H1 (cell line): ENCODE results near the gene ZNF829. TPM values are rescaled to one million over a fixed set of nuclear protein-coding genes. Genes with fewer than 3 reads are reported as not detected.
A peak's percentile ranks its signal among the peaks of the same experiment; 100 is the strongest.

Experiments used
- CTCF ChIA-PET: fragments of 300-600 bp; sonication (Branson Sonifier 250); formaldehyde crosslinking; loops from one replicate; lab custom pipeline; 2021; ENCODE audit not compliant: partially characterized antibody; lab: Charles Lee
- POLR2A ChIA-PET: fragments of 300-600 bp; sonication (Branson Sonifier 250); formaldehyde crosslinking; loops from one replicate; lab custom pipeline; 2021; ENCODE audit warnings: inconsistent platforms; ENCODE audit not compliant: partially characterized antibody; lab: Charles Lee
- DNase-seq, 2 experiments: peaks; one replicate each; pipeline versions ENCODE4 v3.0.0 to v3.0.0-alpha.2; 2010 to 2022; ENCODE audit warnings: low spot score in 2 of 2, low read depth in 1 of 2, mixed read lengths in 1 of 2
- FAIRE-seq: peaks from 2 replicates; lab custom pipeline; 2011; peaks lifted over from hg19 to GRCh38; lab: Jason Lieb, UNC
- H2AFZ ChIP-seq: 2 replicates; pipeline ENCODE4 v1.8.1; 2012; ENCODE audit warnings: low read length, inconsistent platforms
- H2AK5ac ChIP-seq: 2 replicates; pipeline ENCODE4 v1.6.1; 2013; ENCODE audit warnings: low read depth, low read length
- H2BK120ac ChIP-seq: replicated peaks from 2 replicates; pipeline ENCODE3; 2013; ENCODE audit warnings: low read depth, low read length, inconsistent platforms
- H2BK12ac ChIP-seq: 2 replicates; pipeline ENCODE4 v1.6.1; 2013; ENCODE audit warnings: low read depth, low read length
- H2BK15ac ChIP-seq: 2 replicates; pipeline ENCODE4 v1.6.1; 2013; ENCODE audit warnings: low read length
- H2BK20ac ChIP-seq: 2 replicates; pipeline ENCODE4 v1.6.1; 2013; ENCODE audit warnings: low read length
- H2BK5ac ChIP-seq: 2 replicates; pipeline ENCODE4 v1.6.1; 2013; ENCODE audit warnings: low read depth, low read length
- H3K14ac ChIP-seq: 2 replicates; pipeline ENCODE4 v1.6.1; 2013; ENCODE audit warnings: inconsistent platforms; ENCODE audit not compliant: insufficient read length
- H3K18ac ChIP-seq: 2 replicates; pipeline ENCODE4 v1.6.1; 2013; ENCODE audit warnings: low read length; ENCODE audit errors: extremely low read depth
- H3K23ac ChIP-seq: 2 replicates; pipeline ENCODE4 v1.6.1; 2013; ENCODE audit warnings: inconsistent platforms; ENCODE audit not compliant: insufficient read length
- H3K23me2 ChIP-seq: 2 replicates; pipeline ENCODE4 v1.6.1; 2013; ENCODE audit warnings: low read depth, low read length
- H3K27ac ChIP-seq: 2 replicates; pipeline ENCODE4 v1.6.1; 2011; ENCODE audit warnings: low read depth, low read length, inconsistent platforms
- H3K27me3 ChIP-seq, 4 experiments: replicated peaks in 1 of 4; 1 replicate in 1 of 4; 2 replicates in 3 of 4; pipeline versions ENCODE4 v1.6.1 to v1.8.1; 2011 to 2013; ENCODE audit warnings: low read length in 3 of 4, mild to moderate bottlenecking in 3 of 4, inconsistent platforms in 2 of 4, mixed read lengths in 2 of 4, moderate library complexity in 1 of 4; ENCODE audit not compliant: control insufficient read depth in 3 of 4, insufficient read depth in 3 of 4; ENCODE audit errors: extremely low read depth in 1 of 4
- H3K36me3 ChIP-seq, 4 experiments: 2 replicates each; pipeline versions ENCODE4 v1.6.1 to v1.8.1; 2011 to 2013; ENCODE audit warnings: mild to moderate bottlenecking in 4 of 4, low read length in 3 of 4, moderate library complexity in 2 of 4, control low read depth in 1 of 4, inconsistent platforms in 1 of 4; ENCODE audit not compliant: insufficient read depth in 4 of 4, control insufficient read depth in 2 of 4
- H3K4ac ChIP-seq: replicated peaks from 2 replicates; pipeline ENCODE3; 2013; ENCODE audit warnings: low read length, low read depth, mixed read lengths, inconsistent platforms; ENCODE audit not compliant: insufficient read length
- H3K4me1 ChIP-seq, 4 experiments: replicated peaks in 1 of 4; 1 replicate in 1 of 4; 2 replicates in 3 of 4; pipeline versions ENCODE4 v1.6.1 to v1.8.1; 2011 to 2013; ENCODE audit warnings: low read length in 3 of 4, inconsistent platforms in 2 of 4, mixed read lengths in 1 of 4; ENCODE audit not compliant: insufficient read depth in 4 of 4, control insufficient read depth in 3 of 4
- H3K4me2 ChIP-seq, 2 experiments: 2 replicates each; pipeline versions ENCODE4 v1.6.1 to v1.8.1; 2011 to 2013; ENCODE audit warnings: low read depth in 2 of 2, low read length in 2 of 2, control low read depth in 1 of 2, inconsistent platforms in 1 of 2, mild to moderate bottlenecking in 1 of 2; ENCODE audit not compliant: insufficient read depth in 1 of 2
- H3K4me3 ChIP-seq, 4 experiments: fragments of 200-600, 300-600 bp in 1 of 4; sonication (generic), shearing (Covaris generic), sonication (Bioruptor Twin) in 1 of 4; 2 replicates each; pipeline versions ENCODE4 v1.5.1 to v1.8.1; 2011 to 2016; ENCODE audit warnings: low read length in 4 of 4, low read depth in 3 of 4, control low read depth in 2 of 4, inconsistent platforms in 2 of 4, mild to moderate bottlenecking in 2 of 4, mixed read lengths in 1 of 4, moderate library complexity in 1 of 4; ENCODE audit not compliant: insufficient read depth in 2 of 4; ENCODE audit errors: extremely low read depth in 1 of 4
- H3K56ac ChIP-seq: replicated peaks from 2 replicates; pipeline ENCODE3; 2013; ENCODE audit warnings: low read depth, mild to moderate bottlenecking, mixed read lengths, low read length, inconsistent platforms; ENCODE audit not compliant: insufficient read length
- H3K79me1 ChIP-seq: 2 replicates; pipeline ENCODE4 v1.6.1; 2013; ENCODE audit warnings: low read depth, low read length, control low read depth
- H3K79me2 ChIP-seq, 2 experiments: 2 replicates each; pipeline versions ENCODE4 v1.6.1 to v1.8.1; 2012 to 2013; ENCODE audit warnings: low read length in 2 of 2, mild to moderate bottlenecking in 2 of 2, inconsistent platforms in 1 of 2; ENCODE audit not compliant: insufficient read depth in 2 of 2, control insufficient read depth in 1 of 2
- H3K9ac ChIP-seq, 4 experiments: replicated peaks in 1 of 4; 1 replicate in 1 of 4; 2 replicates in 3 of 4; pipeline versions ENCODE4 v1.6.1 to v1.8.1; 2011 to 2013; ENCODE audit warnings: low read depth in 3 of 4, low read length in 3 of 4, control low read depth in 2 of 4, mild to moderate bottlenecking in 2 of 4, moderate library complexity in 2 of 4, inconsistent platforms in 1 of 4; ENCODE audit errors: extremely low read depth in 1 of 4
- H3K9me3 ChIP-seq, 2 experiments: 2 replicates each; pipeline versions ENCODE4 v1.6.1 to v1.8.1; 2012 to 2013; ENCODE audit warnings: mild to moderate bottlenecking in 2 of 2, moderate library complexity in 2 of 2, control low read depth in 1 of 2, inconsistent platforms in 1 of 2, low read depth in 1 of 2, low read length in 1 of 2, mixed read lengths in 1 of 2; ENCODE audit not compliant: insufficient read depth in 2 of 2
- H4K20me1 ChIP-seq, 2 experiments: replicated peaks in 1 of 2; 2 replicates each; pipeline versions ENCODE3 to v1.8.1; 2011 to 2013; ENCODE audit warnings: inconsistent platforms in 2 of 2, low read length in 2 of 2, mild to moderate bottlenecking in 1 of 2; ENCODE audit not compliant: insufficient read depth in 2 of 2, control insufficient read depth in 1 of 2
- H4K5ac ChIP-seq: 2 replicates; pipeline ENCODE4 v1.6.1; 2013; ENCODE audit warnings: low read length, low read depth, mixed read lengths, inconsistent platforms; ENCODE audit not compliant: insufficient read length
- H4K8ac ChIP-seq: 2 replicates; pipeline ENCODE4 v1.8.0; 2013; ENCODE audit warnings: mild to moderate bottlenecking, moderate library complexity, low read length, inconsistent platforms; ENCODE audit not compliant: insufficient read depth; ENCODE audit errors: extremely low read depth
- H4K91ac ChIP-seq: replicated peaks from 2 replicates; pipeline ENCODE3; 2013; ENCODE audit warnings: low read length, mixed read lengths, inconsistent platforms; ENCODE audit not compliant: insufficient read length
- ATF3 ChIP-seq: IDR thresholded peaks from 2 replicates; pipeline ENCODE4 v1.6.1; 2011; ENCODE audit warnings: low read depth, mild to moderate bottlenecking, low read length; ENCODE audit not compliant: insufficient read depth
- CBX8 ChIP-seq: fragments of 300-800, 300-1000 bp; sonication (generic); IDR thresholded peaks from 2 replicates; pipeline ENCODE4 v1.7.1; 2016; ENCODE audit warnings: low read depth, low read length, borderline replicate concordance
- CEBPB ChIP-seq: IDR thresholded peaks from 2 replicates; pipeline ENCODE4 v1.6.1; 2012; ENCODE audit warnings: low read depth, low read length
- JUN ChIP-seq: IDR thresholded peaks from 2 replicates; pipeline ENCODE4 v1.6.1; 2011; ENCODE audit warnings: low read depth, mild to moderate bottlenecking, improper control_type of control experiment, low read length
- PHF8 ChIP-seq: fragments of 200-600 bp; sonication (generic); conservative IDR thresholded peaks from 2 replicates; pipeline ENCODE4 v1.7.1; 2012; ENCODE audit warnings: low read depth, mild to moderate bottlenecking, inconsistent platforms, low read length, moderate library complexity
- RBBP5 ChIP-seq: IDR thresholded peaks from 2 replicates; pipeline ENCODE4 v1.7.1; 2012; ENCODE audit warnings: low read depth, mild to moderate bottlenecking, inconsistent platforms, low read length, moderate library complexity, borderline replicate concordance
- SUZ12 ChIP-seq: fragments of 200-600 bp; sonication (generic); IDR thresholded peaks from 2 replicates; pipeline ENCODE4 v1.6.1; 2012; ENCODE audit warnings: mild to moderate bottlenecking, inconsistent platforms, low read length, moderate library complexity, mixed read lengths
- WGBS, 2 experiments: shearing (Covaris generic) in 1 of 2; methylation state at CpG; one replicate each; pipeline versions ENCODE4 v1.1.6 to v1.1.7; 2013 to 2015; ENCODE audit warnings: low lambda C conversion rate in 2 of 2, mixed read lengths in 2 of 2, inconsistent platforms in 1 of 2, low coverage in 1 of 2, missing lambda C conversion rate in 1 of 2; ENCODE audit not compliant: insufficient replicate concordance in 2 of 2, insufficient coverage in 1 of 2, insufficient read length in 1 of 2; ENCODE audit errors: extremely low coverage in 1 of 2, missing lambda C conversion rate in 1 of 2; 5-methylcytosine and 5-hydroxymethylcytosine counted together
- polyA plus RNA-seq, 7 experiments: library from polyadenylated mRNA; depleted of rRNA in 3 of 7; stranded (reverse) in 5 of 7; unstranded in 2 of 7; fragments of >200 nt in 5 of 7; fragments of 200-250 nt in 2 of 7; gene quantifications; 1 replicate in 5 of 7; 2 replicates in 1 of 7; 4 replicates in 1 of 7; pipeline versions ENCODE4 v1.2.1 to v1.2.3, GENCODE V29; 2011 to 2013; ENCODE audit warnings: missing spikeins in 2 of 7, mixed read lengths in 2 of 7
- total RNA-seq: library from RNA; stranded (reverse); fragmentation: NEBNext Ultra II Directional; extraction: Animal tissue kit (Norgen Biotek cat#: 25700); gene quantifications from 2 replicates; pipeline ENCODE4 v1.2.1, GENCODE V29; 2021
- TF ChIP-seq, protein P1 (sequence below): IDR thresholded peaks from 2 replicates; pipeline ENCODE4 v1.6.1; 2011; ENCODE audit warnings: low read length, improper control_type of control experiment

The ZNF829 gene
- total and polyA plus RNA-seq, 2 of the 8 experiments (the other 6 are each of a cell fraction or from before 2014, with no cell fraction given) = 1.3 to 3.3 TPM

DNA sequence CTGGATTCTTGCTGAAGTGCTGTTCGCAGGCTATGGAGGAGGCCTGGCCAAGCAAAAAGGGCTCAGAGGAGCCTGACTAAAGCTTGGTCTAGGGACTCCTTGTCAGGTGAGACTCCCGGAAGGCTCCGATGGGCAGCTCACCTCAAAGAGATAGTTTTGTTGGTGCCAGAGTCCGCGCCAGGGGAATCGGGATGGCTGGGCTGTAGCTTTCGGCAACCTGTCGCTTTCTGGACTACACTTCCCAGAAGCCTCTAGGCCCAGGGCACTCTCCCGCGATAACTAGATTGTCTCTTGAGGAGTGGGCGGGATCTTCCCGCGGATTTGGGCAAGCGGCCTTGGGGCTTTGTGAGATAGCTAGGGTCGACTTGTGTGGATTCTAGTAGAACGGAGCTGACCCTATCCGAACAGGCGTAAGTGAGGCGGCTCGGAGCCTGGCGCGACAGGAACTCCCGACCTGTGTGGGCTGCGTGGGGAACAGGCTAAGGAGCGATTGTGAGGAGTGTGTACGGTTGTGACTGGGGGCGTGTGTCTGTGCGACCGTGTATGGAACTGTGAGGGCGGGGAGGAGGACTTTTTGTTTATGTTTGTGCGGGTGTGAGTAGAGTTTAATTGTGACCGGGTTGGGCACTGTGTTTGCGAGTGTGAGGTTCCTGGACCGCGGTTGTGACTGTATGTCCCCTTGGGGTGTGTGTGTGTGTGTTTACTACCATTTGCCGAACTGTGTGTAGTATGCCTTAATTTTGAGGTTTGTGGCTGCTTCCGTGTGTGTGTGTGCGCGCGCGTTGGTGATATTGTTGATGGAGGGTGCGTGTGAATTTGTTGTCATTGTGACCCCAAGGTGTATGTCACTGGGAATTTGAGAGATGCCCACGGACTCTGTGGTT lies 65.3 kb downstream of the ZNF829 start, which contains the start of gene ZNF345:
Gene ZNF345 (plus strand): TSS at position 318 of the 884 bp plus-strand sequence. CDS start 25,955 bp downstream, outside the sequence.
- peak within 1 kb of the TSS; percentile 89 to 99 (median 96) for H3K4me3 ChIP-seq
- H3K4ac ChIP-seq = no peak within 1 kb of the TSS
- H2BK120ac ChIP-seq = no peak within 1 kb of the TSS
- H3K18ac ChIP-seq = peak within 1 kb of the TSS; percentile 98
- 2% methylated on average over 43 of the region's 43 CpGs; no CpG with 5 or more reads in 1 of the 2 experiments for WGBS, 2 experiments
- no peak within 1 kb of the TSS for H2BK20ac ChIP-seq
- H2AK5ac ChIP-seq = peak within 1 kb of the TSS; percentile 28; the same call in 1 of the 2 replicates
- H4K20me1 ChIP-seq = no peaks in the 10 kb centered on the region
- peak within 1 kb of the TSS; percentile 78 to 100 (median 94) for H3K9ac ChIP-seq
- H3K27me3 ChIP-seq = no peaks in the 10 kb centered on the region
- ChIA-PET CTCF (interaction anchor here (1.1 to 2.3 kb wide), 4 partner anchors 11 to 472 kb away, joined by 3 to 14 read pairs (median 4); partner anchors contain the start of genes ZFP14, ZNF260 and ZNF790), POLR2A (interaction anchor here (0.8 to 5.1 kb wide), 14 partner anchors 12 to 367 kb away, joined by 3 to 103 read pairs (median 4); partner anchors contain the start of genes ZNF260, ZNF383, ZNF529 and ZNF566)
- H2BK12ac ChIP-seq = peak within 1 kb of the TSS; percentile 55; the same call in 1 of the 2 replicates
- peak within 1 kb of the TSS; percentile 97; the same call in 1 of the 2 replicates for H4K8ac ChIP-seq
- peak within 1 kb of the TSS; percentile 93 to 100 for H3K4me2 ChIP-seq
- H3K4me1 ChIP-seq = peaks cover 0 to 2% (median 0%) of the 10 kb centered on the region in 4 experiments; a peak in 3 of 7 replicates
- H4K91ac ChIP-seq = peak within 1 kb of the TSS; percentile 81
- H3K23ac ChIP-seq = no peak within 1 kb of the TSS
- no peaks in the 10 kb centered on the region; a peak in 1 of 4 replicates for H3K9me3 ChIP-seq
- peaks cover 2 to 9% (median 6%) of the 10 kb centered on the region in 4 experiments; a peak in 5 of 8 replicates for H3K36me3 ChIP-seq
- H3K23me2 ChIP-seq = peaks cover 16% of the 10 kb centered on the region
- peaks cover 8% of the 10 kb centered on the region for H3K79me1 ChIP-seq
- H4K5ac ChIP-seq = peak within 1 kb of the TSS; percentile 69
- peak; percentile 65 for FAIRE-seq
- no peak within 1 kb of the TSS for H2BK15ac ChIP-seq
- H2BK5ac ChIP-seq = peak within 1 kb of the TSS; percentile 98
- peak within 1 kb of the TSS; percentile 85 for H3K27ac ChIP-seq
- H3K79me2 ChIP-seq = peaks cover 0 to 21% of the 10 kb centered on the region in 2 experiments; a peak in 2 of 4 replicates
- peak within 1 kb of the TSS; percentile 72 for H3K56ac ChIP-seq
- DNase-seq = peak in 1 of 2 experiments; percentile 86
- H3K14ac ChIP-seq = peak within 1 kb of the TSS; percentile 50
- peak within 1 kb of the TSS; percentile 100 for H2AFZ ChIP-seq
- TF ChIP-seq ATF3 = no peak
- no peak for TF ChIP-seq CEBPB
- TF ChIP-seq CBX8 = no peak
- TF ChIP-seq, protein P1, sequence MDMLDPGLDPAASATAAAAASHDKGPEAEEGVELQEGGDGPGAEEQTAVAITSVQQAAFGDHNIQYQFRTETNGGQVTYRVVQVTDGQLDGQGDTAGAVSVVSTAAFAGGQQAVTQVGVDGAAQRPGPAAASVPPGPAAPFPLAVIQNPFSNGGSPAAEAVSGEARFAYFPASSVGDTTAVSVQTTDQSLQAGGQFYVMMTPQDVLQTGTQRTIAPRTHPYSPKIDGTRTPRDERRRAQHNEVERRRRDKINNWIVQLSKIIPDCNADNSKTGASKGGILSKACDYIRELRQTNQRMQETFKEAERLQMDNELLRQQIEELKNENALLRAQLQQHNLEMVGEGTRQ = no peak
- TF ChIP-seq RBBP5 = no peak
- TF ChIP-seq PHF8 = peak; percentile 84
- no peak for TF ChIP-seq JUN
- no peak for TF ChIP-seq SUZ12
